ENCODE measurements around the gene ERMARD. TPM values are rescaled to one million over a fixed set of nuclear protein-coding genes. Genes with fewer than 3 reads are reported as not detected.

Gene ERMARD
- total RNA-seq, 2 experiments from 2014 or later, result 23.2 to 42.3 TPM

DNA sequence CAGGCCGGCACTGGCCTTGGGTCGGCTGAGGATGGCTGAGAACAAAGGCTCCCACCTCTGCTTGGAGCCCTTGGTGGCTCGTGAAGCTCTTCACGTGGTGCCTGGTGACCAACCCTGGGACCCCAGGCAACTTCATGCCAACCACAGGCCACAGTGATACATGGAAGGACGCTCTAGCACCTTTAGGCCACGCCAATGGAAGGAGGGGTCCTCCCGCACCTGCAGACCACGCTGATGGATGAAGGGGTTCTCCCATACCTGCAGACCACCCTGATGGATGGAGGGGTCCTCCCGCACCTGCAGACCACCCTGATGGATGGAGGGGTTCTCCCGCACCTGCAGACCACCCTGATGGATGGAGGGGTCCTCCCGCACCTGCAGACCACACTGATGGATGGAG, 62.5 kb downstream of the ERMARD start:
- TF ChIP-seq, protein P1, sequence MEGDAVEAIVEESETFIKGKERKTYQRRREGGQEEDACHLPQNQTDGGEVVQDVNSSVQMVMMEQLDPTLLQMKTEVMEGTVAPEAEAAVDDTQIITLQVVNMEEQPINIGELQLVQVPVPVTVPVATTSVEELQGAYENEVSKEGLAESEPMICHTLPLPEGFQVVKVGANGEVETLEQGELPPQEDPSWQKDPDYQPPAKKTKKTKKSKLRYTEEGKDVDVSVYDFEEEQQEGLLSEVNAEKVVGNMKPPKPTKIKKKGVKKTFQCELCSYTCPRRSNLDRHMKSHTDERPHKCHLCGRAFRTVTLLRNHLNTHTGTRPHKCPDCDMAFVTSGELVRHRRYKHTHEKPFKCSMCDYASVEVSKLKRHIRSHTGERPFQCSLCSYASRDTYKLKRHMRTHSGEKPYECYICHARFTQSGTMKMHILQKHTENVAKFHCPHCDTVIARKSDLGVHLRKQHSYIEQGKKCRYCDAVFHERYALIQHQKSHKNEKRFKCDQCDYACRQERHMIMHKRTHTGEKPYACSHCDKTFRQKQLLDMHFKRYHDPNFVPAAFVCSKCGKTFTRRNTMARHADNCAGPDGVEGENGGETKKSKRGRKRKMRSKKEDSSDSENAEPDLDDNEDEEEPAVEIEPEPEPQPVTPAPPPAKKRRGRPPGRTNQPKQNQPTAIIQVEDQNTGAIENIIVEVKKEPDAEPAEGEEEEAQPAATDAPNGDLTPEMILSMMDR (conservative IDR thresholded peaks at IDR 0.05; ENCODE audit: low read length), result no peak
- TF ChIP-seq EZH2phosphoT487 (IDR thresholded peaks at IDR 0.05; ENCODE audit: borderline replicate concordance, low read depth, low read length), result no peak
- H3K9me3 ChIP-seq (ENCODE audit: low read length), result 0 out of 2 replicates have a peak, but pooled peaks cover 11% of the 10 kb centered on the region
- H3K27ac ChIP-seq (ENCODE audit: low read depth, low read length, poor library complexity, severe bottlenecking), result no peak overlapping the region
- no peaks in the 10 kb centered on the region for H4K20me1 ChIP-seq (ENCODE audit: insufficient read depth, low read length)
- H3K9me2 ChIP-seq (ENCODE audit: insufficient read depth, low read length), result no peaks in the 10 kb centered on the region
- no peaks in the 10 kb centered on the region; the same call in 1 of the 2 replicates for H3K36me3 ChIP-seq (ENCODE audit: insufficient read depth, low read length)
- intact Hi-C loops (cut with micrococcal nuclease; ENCODE audit: unreplicated experiment), result no loop called here
- ChIA-PET POLR2A (interaction anchor here (0.9 kb wide), 1 partner anchor 11 kb away, joined by 4 read pairs; no protein-coding TSS in a partner anchor), CTCF (ENCODE audit: unreplicated experiment) (no interaction called here)
- H3K79me2 ChIP-seq (ENCODE audit: insufficient read depth, low read depth, low read length), result no peaks in the 10 kb centered on the region
- H2AFZ ChIP-seq (ENCODE audit: low read length), result no peak overlapping the region
- no peak for DNase-seq (ENCODE audit: low spot score)
- no TSS peak for BruUV-seq (replicated peaks)
- H3K4me2 ChIP-seq (ENCODE audit: low read length), result no peak overlapping the region
- H3K4me3 ChIP-seq (ENCODE audit: low read depth, low read length, poor library complexity, severe bottlenecking), result no peak overlapping the region
- H3K4me1 ChIP-seq (ENCODE audit: insufficient read depth, low read length, poor library complexity, severe bottlenecking), result no peaks in the 10 kb centered on the region

DNA sequence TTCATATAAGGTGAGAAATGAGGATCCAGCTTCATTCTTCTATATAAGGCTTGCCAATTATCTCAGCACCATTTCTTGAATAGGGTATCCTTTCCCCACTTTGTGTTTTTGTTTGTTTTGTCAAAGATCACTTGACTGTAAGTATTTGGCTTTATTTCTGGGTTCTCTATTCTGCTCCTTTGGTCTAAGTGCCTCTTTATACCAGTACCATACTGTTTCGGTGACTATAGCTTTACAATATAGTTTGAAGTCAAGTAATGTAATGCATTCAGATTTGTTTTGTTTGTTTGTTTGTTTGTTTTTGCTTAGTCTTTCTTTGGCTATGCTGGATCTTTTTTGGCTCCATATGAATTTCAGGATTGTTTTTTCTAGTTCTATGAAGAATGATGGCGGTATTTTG, 64.6 kb downstream of the ERMARD start:
- Histone ChIP-seq H3K9me3 (ENCODE audit: low read length) (0 out of 2 replicates have a peak, but pooled peaks cover 11% of the 10 kb centered on the region), H3K79me2 (ENCODE audit: insufficient read depth, low read depth, low read length) (no peaks in the 10 kb centered on the region), H3K4me2 (ENCODE audit: low read length) (no peak overlapping the region), H3K4me1 (ENCODE audit: insufficient read depth, low read length, poor library complexity, severe bottlenecking) (no peaks in the 10 kb centered on the region), H3K36me3 (ENCODE audit: insufficient read depth, low read length) (no peaks in the 10 kb centered on the region; the same call in 1 of the 2 replicates), H4K20me1 (ENCODE audit: insufficient read depth, low read length) (no peaks in the 10 kb centered on the region), H3K9me2 (ENCODE audit: insufficient read depth, low read length) (no peaks in the 10 kb centered on the region), H2AFZ (ENCODE audit: low read length) (no peak overlapping the region), H3K27ac (ENCODE audit: low read depth, low read length, poor library complexity, severe bottlenecking) (no peak overlapping the region), H3K4me3 (ENCODE audit: low read depth, low read length, poor library complexity, severe bottlenecking) (no peak overlapping the region)
- ChIA-PET CTCF (ENCODE audit: unreplicated experiment) (no interaction called here), POLR2A (interaction anchor here (0.6 kb wide), 2 partner anchors 39 to 318 kb away, joined by 3 read pairs; no protein-coding TSS in a partner anchor)
- no TSS peak for BruUV-seq (replicated peaks)
- DNase-seq (ENCODE audit: low spot score), result no peak
- TF ChIP-seq, protein P1 (conservative IDR thresholded peaks at IDR 0.05; ENCODE audit: low read length), result no peak
- TF ChIP-seq EZH2phosphoT487 (IDR thresholded peaks at IDR 0.05; ENCODE audit: borderline replicate concordance, low read depth, low read length), result no peak
- intact Hi-C loops (cut with micrococcal nuclease; ENCODE audit: unreplicated experiment), result no loop called here

DNA sequence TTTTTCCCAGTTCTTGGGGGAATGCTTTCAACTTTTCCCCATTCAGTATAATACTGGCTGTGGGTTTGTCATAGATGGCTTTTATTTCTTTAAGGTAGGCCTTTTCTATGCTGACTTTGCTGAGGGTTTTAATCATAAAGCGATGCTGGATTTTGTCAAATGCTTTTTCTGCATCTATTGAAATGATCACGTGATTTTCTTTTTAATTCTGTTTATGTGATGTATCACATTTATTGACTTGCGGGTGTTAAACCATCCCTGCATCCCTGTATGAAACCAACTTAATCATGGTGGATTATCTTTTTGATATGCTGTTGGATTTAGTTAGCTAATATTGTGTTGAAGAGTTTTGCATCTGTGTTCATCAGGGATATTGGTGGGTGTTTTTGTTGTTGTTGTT, 65.6 kb downstream of the ERMARD start:
- Histone ChIP-seq H3K9me3 (ENCODE audit: low read length) (0 out of 2 replicates have a peak, but pooled peaks cover 11% of the 10 kb centered on the region), H3K4me1 (ENCODE audit: insufficient read depth, low read length, poor library complexity, severe bottlenecking) (no peaks in the 10 kb centered on the region), H3K79me2 (ENCODE audit: insufficient read depth, low read depth, low read length) (no peaks in the 10 kb centered on the region), H2AFZ (ENCODE audit: low read length) (no peak overlapping the region), H3K36me3 (ENCODE audit: insufficient read depth, low read length) (no peaks in the 10 kb centered on the region; the same call in 1 of the 2 replicates), H3K4me3 (ENCODE audit: low read depth, low read length, poor library complexity, severe bottlenecking) (no peak overlapping the region), H3K4me2 (ENCODE audit: low read length) (no peak overlapping the region), H3K27ac (ENCODE audit: low read depth, low read length, poor library complexity, severe bottlenecking) (no peak overlapping the region), H3K9me2 (ENCODE audit: insufficient read depth, low read length) (no peaks in the 10 kb centered on the region), H4K20me1 (ENCODE audit: insufficient read depth, low read length) (no peaks in the 10 kb centered on the region)
- TF ChIP-seq EZH2phosphoT487 (IDR thresholded peaks at IDR 0.05; ENCODE audit: borderline replicate concordance, low read depth, low read length), result no peak
- TF ChIP-seq, protein P1 (conservative IDR thresholded peaks at IDR 0.05; ENCODE audit: low read length), result no peak
- POLR2A ChIA-PET, result interaction anchor here (1.2 kb wide), 1 partner anchor 12 kb away, joined by 3 read pairs; no protein-coding TSS in a partner anchor
- no TSS peak for BruUV-seq (replicated peaks)
- no peak for DNase-seq (ENCODE audit: low spot score)
- intact Hi-C loops (cut with micrococcal nuclease; ENCODE audit: unreplicated experiment), result no loop called here
- CTCF ChIA-PET (ENCODE audit: unreplicated experiment), result no interaction called here
